ENCODE data around the gene OR4A16.
A peak's percentile ranks its signal among the peaks of the same experiment; 100 is the strongest.

OR4A16 gene, protein sequence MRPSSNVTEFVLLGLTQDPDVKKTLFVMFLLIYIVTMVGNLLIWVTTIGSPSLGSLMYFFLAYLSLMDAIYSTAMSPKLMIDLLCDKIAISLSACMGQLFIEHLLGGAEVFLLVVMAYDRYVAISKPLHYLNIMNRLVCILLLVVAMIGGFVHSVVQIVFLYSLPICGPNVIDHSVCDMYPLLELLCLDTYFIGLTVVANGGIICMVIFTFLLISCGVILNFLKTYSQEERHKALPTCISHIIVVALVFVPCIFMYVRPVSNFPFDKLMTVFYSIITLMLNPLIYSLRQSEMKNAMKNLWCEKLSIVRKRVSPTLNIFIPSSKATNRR

DNA sequence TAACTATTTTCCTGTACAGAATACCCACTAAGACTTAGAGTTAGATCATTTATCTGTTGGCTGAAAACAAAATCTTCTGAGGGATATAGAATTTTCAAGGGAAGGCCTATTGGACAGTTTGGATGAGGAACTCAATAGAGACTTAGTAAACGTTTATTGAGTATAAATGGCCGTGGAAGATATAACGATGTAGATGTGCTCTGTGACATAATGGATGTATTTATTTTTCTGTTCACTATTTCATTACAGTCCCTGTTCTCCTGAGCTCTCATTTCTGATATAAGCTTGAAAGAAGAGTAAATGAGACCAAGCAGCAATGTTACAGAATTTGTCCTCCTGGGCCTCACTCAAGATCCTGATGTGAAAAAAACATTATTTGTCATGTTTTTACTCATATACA is at the start of gene OR4A16:
OR4A16 (plus strand) TSS at position 301 of the 400 bp plus-strand sequence; CDS start at position 301, 0 bp downstream.
- TF ChIP-seq, protein P1, sequence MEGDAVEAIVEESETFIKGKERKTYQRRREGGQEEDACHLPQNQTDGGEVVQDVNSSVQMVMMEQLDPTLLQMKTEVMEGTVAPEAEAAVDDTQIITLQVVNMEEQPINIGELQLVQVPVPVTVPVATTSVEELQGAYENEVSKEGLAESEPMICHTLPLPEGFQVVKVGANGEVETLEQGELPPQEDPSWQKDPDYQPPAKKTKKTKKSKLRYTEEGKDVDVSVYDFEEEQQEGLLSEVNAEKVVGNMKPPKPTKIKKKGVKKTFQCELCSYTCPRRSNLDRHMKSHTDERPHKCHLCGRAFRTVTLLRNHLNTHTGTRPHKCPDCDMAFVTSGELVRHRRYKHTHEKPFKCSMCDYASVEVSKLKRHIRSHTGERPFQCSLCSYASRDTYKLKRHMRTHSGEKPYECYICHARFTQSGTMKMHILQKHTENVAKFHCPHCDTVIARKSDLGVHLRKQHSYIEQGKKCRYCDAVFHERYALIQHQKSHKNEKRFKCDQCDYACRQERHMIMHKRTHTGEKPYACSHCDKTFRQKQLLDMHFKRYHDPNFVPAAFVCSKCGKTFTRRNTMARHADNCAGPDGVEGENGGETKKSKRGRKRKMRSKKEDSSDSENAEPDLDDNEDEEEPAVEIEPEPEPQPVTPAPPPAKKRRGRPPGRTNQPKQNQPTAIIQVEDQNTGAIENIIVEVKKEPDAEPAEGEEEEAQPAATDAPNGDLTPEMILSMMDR (IDR thresholded peaks at IDR 0.05; ENCODE audit: borderline replicate concordance, insufficient read depth, low read depth, low read length) = no peak
- H3K4me3 ChIP-seq (ENCODE audit: low read depth, low read length) = no peak within 1 kb of the TSS

DNA sequence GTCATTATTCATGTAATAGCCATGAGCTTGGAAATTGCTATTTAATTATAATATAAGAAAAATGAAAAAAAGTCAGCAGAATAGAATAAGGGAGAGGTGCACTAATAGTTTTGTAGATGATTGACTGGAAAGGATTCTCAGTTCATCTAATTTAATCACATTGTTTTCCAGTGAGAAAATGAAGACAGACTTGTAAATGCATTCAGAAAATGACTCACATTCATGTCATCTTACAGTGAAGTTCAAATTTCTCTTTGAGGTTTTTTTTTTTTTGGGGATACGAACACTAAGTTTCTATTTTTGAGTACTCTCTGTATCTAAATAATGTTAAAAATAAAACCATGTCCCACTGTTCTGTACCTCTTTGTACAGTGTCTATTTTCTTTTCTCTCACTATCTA is 18.5 kb upstream of the OR4A16 start:
- TF ChIP-seq, protein P1 (IDR thresholded peaks at IDR 0.05; ENCODE audit: borderline replicate concordance, insufficient read depth, low read depth, low read length) = no peak
- H3K4me3 ChIP-seq (ENCODE audit: low read depth, low read length) = no peak overlapping the region

DNA sequence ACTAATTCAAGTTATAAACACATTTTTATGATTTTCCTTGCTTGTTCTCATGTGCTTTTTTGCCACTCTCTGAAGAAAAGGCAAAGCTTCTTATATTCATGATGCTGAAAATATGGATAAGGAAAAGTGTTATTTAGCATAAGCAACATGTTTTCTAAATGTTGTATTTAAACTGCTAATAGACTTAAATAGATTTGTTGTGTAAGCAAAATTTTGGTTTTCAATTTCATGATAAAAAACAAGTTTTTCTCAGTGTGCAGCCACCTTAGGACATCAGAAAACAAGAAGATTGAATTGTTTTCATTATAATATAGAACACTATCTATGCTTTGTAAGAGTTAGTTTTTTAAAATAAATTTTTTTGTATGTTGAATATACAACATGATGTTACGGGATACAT is 2.3 kb downstream of the OR4A16 start:
- H3K4me3 ChIP-seq (ENCODE audit: low read depth, low read length) = no peak overlapping the region
- TF ChIP-seq, protein P1 (IDR thresholded peaks at IDR 0.05; ENCODE audit: borderline replicate concordance, insufficient read depth, low read depth, low read length) = no peak

DNA sequence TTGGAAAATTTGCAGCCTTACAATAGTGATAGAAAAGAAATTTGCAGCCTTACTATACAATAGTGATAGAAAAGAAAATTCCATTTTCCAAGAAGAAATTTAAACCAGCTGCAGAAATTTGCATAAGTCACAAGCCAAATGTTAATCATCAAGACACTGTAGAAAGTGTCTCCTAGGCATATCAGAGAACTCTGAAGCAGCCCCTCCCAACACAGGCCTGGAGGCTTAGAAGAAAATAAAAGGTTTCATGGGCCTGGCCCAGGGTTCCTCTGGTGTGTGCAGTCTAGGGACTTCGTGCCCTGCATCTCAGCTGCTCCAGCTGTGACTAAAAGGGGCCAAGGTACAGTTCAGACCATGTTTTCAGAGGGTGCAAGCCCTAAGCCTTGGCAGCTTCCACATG is 6.0 kb downstream of the OR4A16 start:
- no peak overlapping the region for H3K4me3 ChIP-seq (ENCODE audit: low read depth, low read length)
- TF ChIP-seq, protein P1 (IDR thresholded peaks at IDR 0.05; ENCODE audit: borderline replicate concordance, insufficient read depth, low read depth, low read length) = no peak

DNA sequence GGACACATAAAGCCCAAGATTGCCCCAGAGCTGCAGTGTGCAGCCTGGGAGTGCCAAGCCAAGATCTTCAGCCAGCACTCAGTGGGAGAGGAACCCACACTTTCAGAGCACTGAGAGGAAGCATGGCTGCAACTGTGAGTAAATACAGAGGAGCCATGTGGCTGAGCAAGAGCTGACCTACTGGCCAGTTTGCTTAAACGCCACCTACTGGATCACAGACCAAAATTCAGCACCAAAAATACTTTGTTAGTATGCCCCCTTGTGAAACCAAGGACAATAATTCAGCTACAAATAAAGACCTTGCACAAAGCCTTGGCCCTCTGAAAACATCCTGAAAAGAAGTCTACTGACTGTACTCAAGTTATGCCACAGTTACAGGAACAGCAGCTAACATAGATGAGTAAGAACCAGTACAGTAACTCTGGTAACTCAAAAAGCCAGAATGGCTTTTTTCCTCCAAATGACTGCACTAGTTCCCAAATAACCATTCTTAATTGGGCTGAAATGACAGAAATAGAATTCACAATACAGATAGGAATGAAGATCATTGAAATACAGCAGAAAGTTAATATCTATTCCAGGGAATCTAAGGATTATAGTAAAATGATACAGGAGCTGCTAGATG is 14.7 kb downstream of the OR4A16 start:
- H3K4me3 ChIP-seq (ENCODE audit: low read depth, low read length) = no peak overlapping the region
- TF ChIP-seq, protein P1 (IDR thresholded peaks at IDR 0.05; ENCODE audit: borderline replicate concordance, insufficient read depth, low read depth, low read length) = 0 out of 2 replicates have a peak, but pooled peaks have one; percentile 9

DNA sequence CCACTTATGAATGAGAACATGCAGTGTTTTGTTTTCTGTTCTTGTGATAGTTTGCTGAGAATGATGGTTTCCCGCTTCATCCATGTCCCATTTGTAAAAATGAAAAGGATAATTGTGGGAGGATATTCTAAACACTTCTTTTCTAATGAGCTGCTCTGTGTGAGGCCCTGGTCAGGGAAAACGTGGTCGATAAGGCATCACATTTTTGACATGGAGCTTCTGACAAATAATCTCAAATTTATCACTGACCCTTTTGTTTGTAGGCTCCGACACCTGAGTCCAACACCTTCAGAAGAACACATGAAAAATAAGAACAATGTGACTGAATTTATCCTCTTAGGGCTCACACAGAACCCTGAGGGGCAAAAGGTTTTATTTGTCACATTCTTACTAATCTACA is 24.7 kb downstream of the OR4A16 start, which contains the start of gene OR4A15:
OR4A15 (plus strand) TSS at position 301 of the 400 bp plus-strand sequence; CDS start at position 301, 0 bp downstream.
- no peak within 1 kb of the TSS for H3K4me3 ChIP-seq (ENCODE audit: low read depth, low read length)
- TF ChIP-seq, protein P1 (IDR thresholded peaks at IDR 0.05; ENCODE audit: borderline replicate concordance, insufficient read depth, low read depth, low read length) = no peak

All from GM12875 (cell line).